HepG2 (cell line): ENCODE results near the gene LTB4R2. TPM values are rescaled to one million over a fixed set of nuclear protein-coding genes. Genes with fewer than 3 reads are reported as not detected.

Source experiments
- CBX1 ChIP-seq: IDR thresholded peaks from one replicate; pipeline ENCODE4 v1.6.1; 2016; ENCODE audit warnings: antibody characterized with exemption, low read depth
- GTF2F1 ChIP-seq: fragments of 150-350 bp; IDR thresholded peaks from 2 replicates; pipeline ENCODE4 v1.6.1; 2014; ENCODE audit warnings: low read length
- MED1 ChIP-seq: sonication (generic); formaldehyde crosslinking; IDR thresholded peaks from 2 replicates; pipeline ENCODE4 v1.4.0; 2020; ENCODE audit warnings: missing genetic modification reagents
- MIER3 ChIP-seq: IDR thresholded peaks from 2 replicates; pipeline ENCODE4 v1.6.1; 2016; ENCODE audit warnings: missing compliant biosample characterization, borderline replicate concordance
- MTA1 ChIP-seq: sonication (generic); formaldehyde crosslinking; IDR thresholded peaks from 2 replicates; pipeline ENCODE4 v1.4.0; 2020; ENCODE audit warnings: missing genetic modification reagents, mild to moderate bottlenecking, borderline replicate concordance
- SMYD3 ChIP-seq: sonication (generic); formaldehyde crosslinking; IDR thresholded peaks from 2 replicates; pipeline ENCODE4 v1.8.1; 2023; ENCODE audit warnings: mild to moderate bottlenecking, missing genetic modification reagents
- SP5 ChIP-seq: IDR thresholded peaks from 2 replicates; pipeline ENCODE4 v1.6.1; 2016; ENCODE audit warnings: low read depth, borderline replicate concordance
- ZNF383 ChIP-seq: sonication (generic); formaldehyde crosslinking; IDR thresholded peaks from 2 replicates; pipeline ENCODE4 v1.4.0; 2020; ENCODE audit warnings: missing genetic modification reagents, mild to moderate bottlenecking, borderline replicate concordance
- ZNF564 ChIP-seq: sonication (generic); formaldehyde crosslinking; IDR thresholded peaks from 2 replicates; pipeline ENCODE4 v1.8.1; 2023; ENCODE audit warnings: mild to moderate bottlenecking, missing genetic modification reagents
- ZNF570 ChIP-seq: sonication (generic); formaldehyde crosslinking; IDR thresholded peaks from 2 replicates; pipeline ENCODE4 v1.4.0; 2020; ENCODE audit warnings: mild to moderate bottlenecking, missing genetic modification reagents, borderline replicate concordance
- ZNF747 ChIP-seq: sonication (generic); formaldehyde crosslinking; IDR thresholded peaks from 2 replicates; pipeline ENCODE4 v1.8.1; 2023; ENCODE audit warnings: missing genetic modification reagents, mild to moderate bottlenecking, borderline replicate concordance
- polyA plus RNA-seq, 8 experiments: library from polyadenylated mRNA; depleted of rRNA in 3 of 8; stranded (reverse) in 7 of 8; unstranded in 1 of 8; fragments of >200 nt; fragmentation: Illumina TruSeq in 4 of 8; extraction: Trizol in 4 of 8; gene quantifications; 2 replicates each; pipeline versions ENCODE4 v1.2.1 to v1.2.3, GENCODE V29; 2011 to 2016; ENCODE audit warnings: low read depth in 4 of 8, missing spikeins in 1 of 8, mixed read lengths in 1 of 8; ENCODE audit not compliant: insufficient read depth in 1 of 8
- total RNA-seq, 5 experiments: library from RNA; depleted of rRNA; stranded (reverse); fragments of >200 nt; fragmentation: Illumina TruSeq; extraction: Trizol; gene quantifications; 2 replicates each; pipeline ENCODE4 v1.2.3, GENCODE V29; 2016; ENCODE audit warnings: low read depth in 1 of 5
- TF ChIP-seq, protein P1 (sequence below): sonication (generic); formaldehyde crosslinking; IDR thresholded peaks from 2 replicates; pipeline ENCODE4 v1.8.1; 2023; ENCODE audit warnings: mild to moderate bottlenecking, missing genetic modification reagents
- TF ChIP-seq, protein P2 (sequence below): sonication (generic); formaldehyde crosslinking; IDR thresholded peaks from 2 replicates; pipeline ENCODE4 v1.4.0; 2020; ENCODE audit warnings: missing genetic modification reagents, mild to moderate bottlenecking, borderline replicate concordance
- TF ChIP-seq, protein P3 (sequence below): sonication (generic); formaldehyde crosslinking; IDR thresholded peaks from 2 replicates; pipeline ENCODE4 v1.5.1; 2020; ENCODE audit warnings: missing genetic modification reagents, mild to moderate bottlenecking, borderline replicate concordance
- TF ChIP-seq, protein P4 (sequence below): sonication (generic); formaldehyde crosslinking; conservative IDR thresholded peaks from 2 replicates; pipeline ENCODE4 v1.8.0; 2022; ENCODE audit warnings: missing genetic modification reagents
- TF ChIP-seq, protein P5 (sequence below): sonication (generic); formaldehyde crosslinking; IDR thresholded peaks from 2 replicates; pipeline ENCODE4 v1.5.0; 2020; ENCODE audit warnings: mild to moderate bottlenecking, low read depth, missing genetic modification reagents, borderline replicate concordance
- TF ChIP-seq, protein P6 (sequence below): sonication (generic); formaldehyde crosslinking; IDR thresholded peaks from 2 replicates; pipeline ENCODE4 v1.5.1; 2020; ENCODE audit warnings: missing genetic modification reagents, mild to moderate bottlenecking, borderline replicate concordance

LTB4R2 gene
- total and polyA plus RNA-seq, 2 of the 13 experiments (the other 11 are each of a cell fraction or from before 2014, with no cell fraction given): 3.9 to 6.9 TPM

DNA sequence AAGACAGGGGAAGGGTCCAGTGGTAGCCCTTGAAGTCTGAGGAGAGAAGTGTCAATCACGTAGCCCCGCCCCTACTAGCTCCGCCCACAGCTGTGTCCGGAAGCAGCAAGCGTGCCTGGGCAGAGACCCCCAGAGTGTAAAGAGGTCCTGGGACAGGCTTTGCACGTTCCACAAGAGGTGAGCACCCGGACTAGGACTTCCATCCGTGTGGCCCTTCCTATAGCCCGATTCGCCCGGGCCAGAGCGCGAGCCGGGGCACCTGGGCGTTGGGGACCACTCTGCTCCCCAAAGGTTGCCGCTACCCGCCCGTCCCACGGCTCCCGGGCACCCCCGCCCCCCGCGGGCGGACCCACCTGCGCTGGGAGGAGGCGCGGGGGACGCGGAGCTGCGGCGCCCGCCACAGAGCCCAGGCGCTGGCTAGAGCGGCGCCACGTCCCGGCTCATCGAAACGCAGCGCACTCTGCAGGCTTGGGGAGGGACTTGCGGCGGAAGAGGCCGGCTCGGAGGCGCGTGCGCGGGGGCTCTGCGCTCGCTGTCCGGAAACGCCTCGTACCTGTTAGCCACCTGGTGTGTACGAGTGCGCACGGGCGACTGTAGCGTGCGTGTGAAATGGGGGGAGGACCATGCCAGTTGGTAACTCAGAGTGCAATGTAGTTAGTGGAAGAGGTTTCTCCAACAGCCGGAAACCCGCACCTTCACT, 38.7 kb upstream of the LTB4R2 start, which contains the start of gene RABGGTA (continued):
- TF ChIP-seq MTA1 (peak; percentile 99), MED1 (peak; percentile 98), MIER3 (CRISPR knock-in tag) (peak; percentile 98), ZNF747 (peak; percentile 83), ZNF383 (no peak; the same call in none of the 2 replicates), CBX1 (peak; percentile 99), SMYD3 (CRISPR knock-in tag) (peak; percentile 100), GTF2F1 (no peak), ZNF570 (peak; percentile 88; the same call in 1 of the 2 replicates), ZNF564 (CRISPR knock-in tag) (peak; percentile 98), SP5 (CRISPR knock-in tag) (peak; percentile 60; the same call in 1 of the 2 replicates)
- TF ChIP-seq, protein P1, sequence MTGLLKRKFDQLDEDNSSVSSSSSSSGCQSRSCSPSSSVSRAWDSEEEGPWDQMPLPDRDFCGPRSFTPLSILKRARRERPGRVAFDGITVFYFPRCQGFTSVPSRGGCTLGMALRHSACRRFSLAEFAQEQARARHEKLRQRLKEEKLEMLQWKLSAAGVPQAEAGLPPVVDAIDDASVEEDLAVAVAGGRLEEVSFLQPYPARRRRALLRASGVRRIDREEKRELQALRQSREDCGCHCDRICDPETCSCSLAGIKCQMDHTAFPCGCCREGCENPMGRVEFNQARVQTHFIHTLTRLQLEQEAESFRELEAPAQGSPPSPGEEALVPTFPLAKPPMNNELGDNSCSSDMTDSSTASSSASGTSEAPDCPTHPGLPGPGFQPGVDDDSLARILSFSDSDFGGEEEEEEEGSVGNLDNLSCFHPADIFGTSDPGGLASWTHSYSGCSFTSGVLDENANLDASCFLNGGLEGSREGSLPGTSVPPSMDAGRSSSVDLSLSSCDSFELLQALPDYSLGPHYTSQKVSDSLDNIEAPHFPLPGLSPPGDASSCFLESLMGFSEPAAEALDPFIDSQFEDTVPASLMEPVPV (CRISPR knock-in tag): peak; percentile 100
- TF ChIP-seq, protein P2, sequence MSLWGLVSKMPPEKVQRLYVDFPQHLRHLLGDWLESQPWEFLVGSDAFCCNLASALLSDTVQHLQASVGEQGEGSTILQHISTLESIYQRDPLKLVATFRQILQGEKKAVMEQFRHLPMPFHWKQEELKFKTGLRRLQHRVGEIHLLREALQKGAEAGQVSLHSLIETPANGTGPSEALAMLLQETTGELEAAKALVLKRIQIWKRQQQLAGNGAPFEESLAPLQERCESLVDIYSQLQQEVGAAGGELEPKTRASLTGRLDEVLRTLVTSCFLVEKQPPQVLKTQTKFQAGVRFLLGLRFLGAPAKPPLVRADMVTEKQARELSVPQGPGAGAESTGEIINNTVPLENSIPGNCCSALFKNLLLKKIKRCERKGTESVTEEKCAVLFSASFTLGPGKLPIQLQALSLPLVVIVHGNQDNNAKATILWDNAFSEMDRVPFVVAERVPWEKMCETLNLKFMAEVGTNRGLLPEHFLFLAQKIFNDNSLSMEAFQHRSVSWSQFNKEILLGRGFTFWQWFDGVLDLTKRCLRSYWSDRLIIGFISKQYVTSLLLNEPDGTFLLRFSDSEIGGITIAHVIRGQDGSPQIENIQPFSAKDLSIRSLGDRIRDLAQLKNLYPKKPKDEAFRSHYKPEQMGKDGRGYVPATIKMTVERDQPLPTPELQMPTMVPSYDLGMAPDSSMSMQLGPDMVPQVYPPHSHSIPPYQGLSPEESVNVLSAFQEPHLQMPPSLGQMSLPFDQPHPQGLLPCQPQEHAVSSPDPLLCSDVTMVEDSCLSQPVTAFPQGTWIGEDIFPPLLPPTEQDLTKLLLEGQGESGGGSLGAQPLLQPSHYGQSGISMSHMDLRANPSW (CRISPR knock-in tag): peak; percentile 85; the same call in 1 of the 2 replicates
- TF ChIP-seq, protein P3, sequence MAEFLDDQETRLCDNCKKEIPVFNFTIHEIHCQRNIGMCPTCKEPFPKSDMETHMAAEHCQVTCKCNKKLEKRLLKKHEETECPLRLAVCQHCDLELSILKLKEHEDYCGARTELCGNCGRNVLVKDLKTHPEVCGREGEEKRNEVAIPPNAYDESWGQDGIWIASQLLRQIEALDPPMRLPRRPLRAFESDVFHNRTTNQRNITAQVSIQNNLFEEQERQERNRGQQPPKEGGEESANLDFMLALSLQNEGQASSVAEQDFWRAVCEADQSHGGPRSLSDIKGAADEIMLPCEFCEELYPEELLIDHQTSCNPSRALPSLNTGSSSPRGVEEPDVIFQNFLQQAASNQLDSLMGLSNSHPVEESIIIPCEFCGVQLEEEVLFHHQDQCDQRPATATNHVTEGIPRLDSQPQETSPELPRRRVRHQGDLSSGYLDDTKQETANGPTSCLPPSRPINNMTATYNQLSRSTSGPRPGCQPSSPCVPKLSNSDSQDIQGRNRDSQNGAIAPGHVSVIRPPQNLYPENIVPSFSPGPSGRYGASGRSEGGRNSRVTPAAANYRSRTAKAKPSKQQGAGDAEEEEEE: peak; percentile 99
- TF ChIP-seq, protein P4, sequence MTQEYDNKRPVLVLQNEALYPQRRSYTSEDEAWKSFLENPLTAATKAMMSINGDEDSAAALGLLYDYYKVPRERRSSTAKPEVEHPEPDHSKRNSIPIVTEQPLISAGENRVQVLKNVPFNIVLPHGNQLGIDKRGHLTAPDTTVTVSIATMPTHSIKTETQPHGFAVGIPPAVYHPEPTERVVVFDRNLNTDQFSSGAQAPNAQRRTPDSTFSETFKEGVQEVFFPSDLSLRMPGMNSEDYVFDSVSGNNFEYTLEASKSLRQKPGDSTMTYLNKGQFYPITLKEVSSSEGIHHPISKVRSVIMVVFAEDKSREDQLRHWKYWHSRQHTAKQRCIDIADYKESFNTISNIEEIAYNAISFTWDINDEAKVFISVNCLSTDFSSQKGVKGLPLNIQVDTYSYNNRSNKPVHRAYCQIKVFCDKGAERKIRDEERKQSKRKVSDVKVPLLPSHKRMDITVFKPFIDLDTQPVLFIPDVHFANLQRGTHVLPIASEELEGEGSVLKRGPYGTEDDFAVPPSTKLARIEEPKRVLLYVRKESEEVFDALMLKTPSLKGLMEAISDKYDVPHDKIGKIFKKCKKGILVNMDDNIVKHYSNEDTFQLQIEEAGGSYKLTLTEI (CRISPR knock-in tag): no peak
- TF ChIP-seq, protein P5, sequence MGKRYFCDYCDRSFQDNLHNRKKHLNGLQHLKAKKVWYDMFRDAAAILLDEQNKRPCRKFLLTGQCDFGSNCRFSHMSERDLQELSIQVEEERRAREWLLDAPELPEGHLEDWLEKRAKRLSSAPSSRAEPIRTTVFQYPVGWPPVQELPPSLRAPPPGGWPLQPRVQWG (CRISPR knock-in tag): no peak; the same call in 1 of the 2 replicates
- TF ChIP-seq, protein P6, sequence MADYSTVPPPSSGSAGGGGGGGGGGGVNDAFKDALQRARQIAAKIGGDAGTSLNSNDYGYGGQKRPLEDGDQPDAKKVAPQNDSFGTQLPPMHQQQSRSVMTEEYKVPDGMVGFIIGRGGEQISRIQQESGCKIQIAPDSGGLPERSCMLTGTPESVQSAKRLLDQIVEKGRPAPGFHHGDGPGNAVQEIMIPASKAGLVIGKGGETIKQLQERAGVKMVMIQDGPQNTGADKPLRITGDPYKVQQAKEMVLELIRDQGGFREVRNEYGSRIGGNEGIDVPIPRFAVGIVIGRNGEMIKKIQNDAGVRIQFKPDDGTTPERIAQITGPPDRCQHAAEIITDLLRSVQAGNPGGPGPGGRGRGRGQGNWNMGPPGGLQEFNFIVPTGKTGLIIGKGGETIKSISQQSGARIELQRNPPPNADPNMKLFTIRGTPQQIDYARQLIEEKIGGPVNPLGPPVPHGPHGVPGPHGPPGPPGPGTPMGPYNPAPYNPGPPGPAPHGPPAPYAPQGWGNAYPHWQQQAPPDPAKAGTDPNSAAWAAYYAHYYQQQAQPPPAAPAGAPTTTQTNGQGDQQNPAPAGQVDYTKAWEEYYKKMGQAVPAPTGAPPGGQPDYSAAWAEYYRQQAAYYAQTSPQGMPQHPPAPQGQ: 0 out of 2 replicates have a peak, but pooled peaks have one; percentile 97
